Muscle layer of colon (tissue), 2 donors: ENCODE data around the gene NDE1.

ENCODE experiments used
- H3K27ac ChIP-seq: one replicate; pipeline ENCODE4 v1.7.0; 2013; ENCODE audit warnings: low read depth, mild to moderate bottlenecking, low read length, moderate library complexity
- H3K27me3 ChIP-seq, 2 donors: one replicate each; pipeline ENCODE4 v1.7.0; 2013; ENCODE audit warnings: low read length in 2 of 2, mild to moderate bottlenecking in 2 of 2; ENCODE audit not compliant: insufficient read depth in 2 of 2, control insufficient read depth in 1 of 2
- H3K36me3 ChIP-seq: one replicate; pipeline ENCODE4 v1.7.0; 2013; ENCODE audit warnings: mild to moderate bottlenecking, low read length; ENCODE audit not compliant: insufficient read depth
- H3K4me1 ChIP-seq: one replicate; pipeline ENCODE4 v1.7.0; 2013; ENCODE audit warnings: mild to moderate bottlenecking, low read length; ENCODE audit not compliant: insufficient read depth
- H3K4me3 ChIP-seq, 2 donors: one replicate each; pipeline ENCODE4 v1.7.0; 2013; ENCODE audit warnings: low read length in 2 of 2, low read depth in 1 of 2, mild to moderate bottlenecking in 1 of 2, moderate library complexity in 1 of 2
- H3K9ac ChIP-seq: one replicate; pipeline ENCODE4 v1.7.0; 2013; ENCODE audit warnings: low read length
- H3K9me3 ChIP-seq: one replicate; pipeline ENCODE4 v1.7.0; 2013; ENCODE audit warnings: mild to moderate bottlenecking, low read length
- donor health status: abdominal sarcoma.
- donor health status: Adenocarcinoma of cecum.

The NDE1 gene

GRCh38 chr16:15775209-15775608, 125.2 kb downstream of the NDE1 start:
- H3K27ac ChIP-seq = no peak overlapping the region
- peaks cover 93% of the 10 kb centered on the region for H3K36me3 ChIP-seq
- peaks cover 65% of the 10 kb centered on the region for H3K4me1 ChIP-seq
- no peaks in the 10 kb centered on the region for H3K27me3 ChIP-seq
- H3K4me3 ChIP-seq = no peak overlapping the region
- no peaks in the 10 kb centered on the region for H3K9me3 ChIP-seq
- H3K9ac ChIP-seq = no peak overlapping the region

GRCh38 chr16:15775663-15776304, 125.7 kb downstream of the NDE1 start:
- no peaks in the 10 kb centered on the region for H3K9me3 ChIP-seq
- H3K27ac ChIP-seq = peak overlapping the region; percentile 10
- H3K4me3 ChIP-seq = no peak overlapping the region
- peaks cover 66% of the 10 kb centered on the region for H3K4me1 ChIP-seq
- H3K36me3 ChIP-seq = peaks cover 93% of the 10 kb centered on the region
- no peak overlapping the region for H3K9ac ChIP-seq
- H3K27me3 ChIP-seq = no peaks in the 10 kb centered on the region
